WTC11 (cell line): ENCODE measurements around the gene PRTFDC1. TPM values are rescaled to one million over a fixed set of nuclear protein-coding genes. Genes with fewer than 3 reads are reported as not detected.

Experiments used
- ATAC-seq: fragments of 200-7000 bp; cut with Tn5 transposase; 2 replicates; pipeline ENCODE4 v1.10.0; 2021; ENCODE audit warnings: mild to moderate bottlenecking, moderate library complexity
- CTCF ChIA-PET: fragments of 300-600 bp; sonication (Branson Sonifier 250); formaldehyde crosslinking; loops from one replicate; lab custom pipeline; 2021; ENCODE audit warnings: antibody characterized with exemption; lab: Charles Lee
- POLR2A ChIA-PET: fragments of 350-600 bp; sonication (Branson Sonifier 250); formaldehyde crosslinking; loops from one replicate; lab custom pipeline; 2021; ENCODE audit warnings: antibody characterized with exemption; lab: Charles Lee
- DNase-seq: peaks from one replicate; pipeline ENCODE4 v3.0.0; 2021; ENCODE audit warnings: low spot score
- H3K27ac Mint-ChIP-seq: 2 replicates; pipeline ENCODE4 v1.8.0; 2021; ENCODE audit warnings: mixed read lengths
- H3K27me3 Mint-ChIP-seq: 2 replicates; pipeline ENCODE4 v1.8.0; 2021; ENCODE audit warnings: low read depth, mild to moderate bottlenecking, moderate library complexity, mixed read lengths
- H3K36me3 Mint-ChIP-seq: 2 replicates; pipeline ENCODE4 v1.8.0; 2021; ENCODE audit warnings: mixed read lengths
- H3K4me1 Mint-ChIP-seq: 2 replicates; pipeline ENCODE4 v1.8.0; 2022; ENCODE audit warnings: mixed read lengths
- H3K4me3 Mint-ChIP-seq: 2 replicates; pipeline ENCODE4 v1.8.0; 2021; ENCODE audit warnings: mild to moderate bottlenecking, moderate library complexity, mixed read lengths
- H3K9me3 Mint-ChIP-seq: 2 replicates; pipeline ENCODE4 v1.8.0; 2021; ENCODE audit warnings: mixed read lengths
- ATF3 ChIP-seq: sonication (generic); formaldehyde crosslinking; conservative IDR thresholded peaks from 2 replicates; pipeline ENCODE4 v1.8.1; 2022; ENCODE audit warnings: mild to moderate bottlenecking, missing genetic modification reagents
- CBFB ChIP-seq: sonication (generic); formaldehyde crosslinking; IDR thresholded peaks from 2 replicates; pipeline ENCODE4 v1.8.1; 2022; ENCODE audit warnings: mild to moderate bottlenecking, low read depth, missing genetic modification reagents
- E2F1 ChIP-seq: sonication (generic); formaldehyde crosslinking; IDR thresholded peaks from 2 replicates; pipeline ENCODE4 v1.8.0; 2022; ENCODE audit warnings: mild to moderate bottlenecking, missing genetic modification reagents
- E2F5 ChIP-seq: sonication (generic); formaldehyde crosslinking; IDR thresholded peaks from 2 replicates; pipeline ENCODE4 v1.8.1; 2022; ENCODE audit warnings: mild to moderate bottlenecking, moderate library complexity, missing genetic modification reagents
- ERG ChIP-seq: fragments of 250-450 bp; sonication (Bioruptor Pico); IDR thresholded peaks from 2 replicates; pipeline ENCODE4 v1.8.0; 2021; ENCODE audit warnings: mild to moderate bottlenecking
- ESRRA ChIP-seq: sonication (generic); formaldehyde crosslinking; IDR thresholded peaks from 2 replicates; pipeline ENCODE4 v1.8.1; 2022; ENCODE audit warnings: mild to moderate bottlenecking, missing genetic modification reagents, borderline replicate concordance
- ETV6 ChIP-seq: sonication (generic); formaldehyde crosslinking; IDR thresholded peaks from 2 replicates; pipeline ENCODE4 v1.8.1; 2022; ENCODE audit warnings: mild to moderate bottlenecking, missing genetic modification reagents
- FOXJ3 ChIP-seq: sonication (generic); formaldehyde crosslinking; IDR thresholded peaks from 2 replicates; pipeline ENCODE4 v1.9.0; 2021; ENCODE audit warnings: missing genetic modification reagents, mild to moderate bottlenecking, borderline replicate concordance
- HMGA2 ChIP-seq: fragments of 250-450 bp; sonication (Bioruptor Pico); IDR thresholded peaks from 2 replicates; pipeline ENCODE4 v1.4.0; 2021; ENCODE audit warnings: mild to moderate bottlenecking, moderate library complexity
- IRF1 ChIP-seq: sonication (generic); formaldehyde crosslinking; IDR thresholded peaks from 2 replicates; pipeline ENCODE4 v1.8.0; 2023; ENCODE audit warnings: missing genetic modification reagents
- KAT7 ChIP-seq: sonication (generic); formaldehyde crosslinking; IDR thresholded peaks from 2 replicates; pipeline ENCODE4 v1.8.1; 2023; ENCODE audit warnings: missing genetic modification reagents, mild to moderate bottlenecking, borderline replicate concordance
- NR3C1 ChIP-seq: sonication (generic); formaldehyde crosslinking; conservative IDR thresholded peaks from 2 replicates; pipeline ENCODE4 v1.8.1; 2023; ENCODE audit warnings: low read depth, mild to moderate bottlenecking, missing genetic modification reagents
- OVOL2 ChIP-seq: fragments of 250-450 bp; sonication (Bioruptor Pico); IDR thresholded peaks from 2 replicates; pipeline ENCODE4 v1.9.0; 2021; ENCODE audit warnings: mild to moderate bottlenecking, borderline replicate concordance
- PRDM15 ChIP-seq: sonication (generic); formaldehyde crosslinking; IDR thresholded peaks from 2 replicates; pipeline ENCODE4 v1.8.0; 2022; ENCODE audit warnings: missing genetic modification reagents
- RELA ChIP-seq: sonication (generic); formaldehyde crosslinking; IDR thresholded peaks from 2 replicates; pipeline ENCODE4 v1.8.1; 2022; ENCODE audit warnings: missing genetic modification reagents, mild to moderate bottlenecking, borderline replicate concordance
- RORB ChIP-seq: fragments of 250-450 bp; sonication (Bioruptor Pico); IDR thresholded peaks from 2 replicates; pipeline ENCODE4 v1.9.0; 2021; ENCODE audit warnings: mild to moderate bottlenecking
- SMAD3 ChIP-seq: sonication (generic); formaldehyde crosslinking; IDR thresholded peaks from 2 replicates; pipeline ENCODE4 v1.8.0; 2022; ENCODE audit warnings: missing genetic modification reagents, mild to moderate bottlenecking, borderline replicate concordance
- SMAD4 ChIP-seq: sonication (generic); formaldehyde crosslinking; IDR thresholded peaks from 2 replicates; pipeline ENCODE4 v1.8.0; 2022; ENCODE audit warnings: mild to moderate bottlenecking, missing genetic modification reagents
- ZNF219 ChIP-seq: sonication (generic); formaldehyde crosslinking; IDR thresholded peaks from 2 replicates; pipeline ENCODE4 v1.8.0; 2023; ENCODE audit warnings: missing genetic modification reagents, mild to moderate bottlenecking, borderline replicate concordance
- ZNF423 ChIP-seq: fragments of 250-450 bp; sonication (Bioruptor Pico); IDR thresholded peaks from 2 replicates; pipeline ENCODE4 v2.1.2; 2022; ENCODE audit warnings: mild to moderate bottlenecking, moderate library complexity
- total RNA-seq: library from RNA; stranded (reverse); gene quantifications from 3 replicates; pipeline ENCODE4 v1.2.3, GENCODE V29; 2021

PRTFDC1 gene
- total RNA-seq, 1 experiment from 2014 or later: 6.1 TPM

GRCh38 chr10:24813856-24814255 lies 138.6 kb downstream of the PRTFDC1 start (continued):
- TF ChIP-seq SMAD3: no peak
- no peak for TF ChIP-seq E2F1
- no peak for TF ChIP-seq IRF1
- TF ChIP-seq RELA (CRISPR knock-in tag): no peak
- no peak for TF ChIP-seq ESRRA (CRISPR knock-in tag)
- no peak for TF ChIP-seq NR3C1 (CRISPR knock-in tag)
- no peak for TF ChIP-seq KAT7
- no peak for TF ChIP-seq OVOL2 (CRISPR knock-in tag)
- no peak for TF ChIP-seq ZNF219 (CRISPR knock-in tag)
- no peak for TF ChIP-seq ERG (CRISPR knock-in tag)

GRCh38 chr10:24806262-24806661 lies 146.1 kb downstream of the PRTFDC1 start:
- ATAC-seq (no peak), DNase-seq (no peak)
- H3K4me3 Mint-ChIP-seq: no peak overlapping the region
- TF ChIP-seq E2F5 (CRISPR knock-in tag) (no peak), ZNF423 (CRISPR knock-in tag) (no peak), PRDM15 (CRISPR knock-in tag) (no peak), FOXJ3 (CRISPR knock-in tag) (no peak), SMAD4 (no peak), RORB (CRISPR knock-in tag) (no peak), HMGA2 (CRISPR knock-in tag) (no peak), ETV6 (CRISPR knock-in tag) (no peak), CBFB (CRISPR knock-in tag) (no peak), ATF3 (CRISPR knock-in tag) (no peak)
- ChIA-PET CTCF (no interaction called here), POLR2A (no interaction called here)
- H3K36me3 Mint-ChIP-seq: no peaks in the 10 kb centered on the region
- peaks cover 6% of the 10 kb centered on the region for H3K4me1 Mint-ChIP-seq
- H3K27me3 Mint-ChIP-seq: no peaks in the 10 kb centered on the region
- no peaks in the 10 kb centered on the region for H3K9me3 Mint-ChIP-seq
- no peak overlapping the region for H3K27ac Mint-ChIP-seq
